Neural cell (in vitro differentiated cells): ENCODE measurements around the gene TASL.

Experiments used
- EP300 ChIP-seq: fragments of 450-650 bp; conservative IDR thresholded peaks from 2 replicates; pipeline ENCODE4 v1.6.1; 2014; ENCODE audit warnings: antibody characterized with exemption, mild to moderate bottlenecking, moderate library complexity; ENCODE audit not compliant: poor library complexity, severe bottlenecking
- EZH2 ChIP-seq: fragments of 200-600, 300-800 bp; shearing (Covaris generic), sonication (generic); IDR thresholded peaks from 2 replicates; pipeline ENCODE4 v1.6.1; 2014; ENCODE audit warnings: antibody characterized with exemption, low read length, borderline replicate concordance, mild to moderate bottlenecking; ENCODE audit not compliant: insufficient read depth, poor library complexity, severe bottlenecking
- MXI1 ChIP-seq: fragments of 450-650 bp; conservative IDR thresholded peaks from 2 replicates; pipeline ENCODE4 v1.6.1; 2014; ENCODE audit warnings: antibody characterized with exemption, mild to moderate bottlenecking; ENCODE audit not compliant: poor library complexity, severe bottlenecking
- POLR2AphosphoS5 ChIP-seq: IDR thresholded peaks from 2 replicates; pipeline ENCODE4 v1.6.1; 2012
- RAD21 ChIP-seq: fragments of 450-650 bp; conservative IDR thresholded peaks from 2 replicates; pipeline ENCODE4 v1.6.1; 2014; ENCODE audit warnings: antibody characterized with exemption, mild to moderate bottlenecking, moderate library complexity
- SMC3 ChIP-seq: fragments of 450-650 bp; conservative IDR thresholded peaks from 2 replicates; pipeline ENCODE4 v1.6.1; 2014; ENCODE audit warnings: antibody characterized with exemption, mild to moderate bottlenecking, moderate library complexity; ENCODE audit not compliant: poor library complexity
- TAF1 ChIP-seq: IDR thresholded peaks from 2 replicates; pipeline ENCODE4 v1.6.1; 2012; ENCODE audit warnings: low read depth
- TF ChIP-seq, protein P1 (sequence below): fragments of 450-650 bp; IDR thresholded peaks from 2 replicates; pipeline ENCODE4 v1.5.1; 2014; ENCODE audit warnings: antibody characterized with exemption, mild to moderate bottlenecking, moderate library complexity; ENCODE audit not compliant: poor library complexity, severe bottlenecking
- TF ChIP-seq, protein P2 (sequence below): IDR thresholded peaks from 2 replicates; pipeline ENCODE4 v1.6.1; 2012; ENCODE audit warnings: borderline replicate concordance

DNA sequence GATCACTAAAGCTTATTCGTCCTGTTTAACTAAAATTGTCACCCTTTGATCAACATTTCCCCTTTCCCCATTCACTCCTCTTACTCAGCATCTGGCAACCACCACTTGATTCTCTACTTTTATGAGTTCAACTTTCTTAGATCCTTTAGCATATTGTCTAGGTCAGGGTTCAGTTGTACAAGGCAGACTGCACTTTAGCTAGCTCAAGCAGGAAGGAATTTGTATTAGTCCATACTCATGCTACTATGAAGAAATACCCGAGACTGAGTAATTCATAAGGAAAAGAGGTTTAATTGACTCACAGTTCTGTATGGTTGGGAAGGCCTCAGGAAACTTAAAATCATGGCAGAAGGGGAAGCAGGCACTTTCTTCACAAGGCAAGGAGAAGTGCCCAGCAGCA is 44.3 kb downstream of the TASL start:
- TF ChIP-seq, protein P1, sequence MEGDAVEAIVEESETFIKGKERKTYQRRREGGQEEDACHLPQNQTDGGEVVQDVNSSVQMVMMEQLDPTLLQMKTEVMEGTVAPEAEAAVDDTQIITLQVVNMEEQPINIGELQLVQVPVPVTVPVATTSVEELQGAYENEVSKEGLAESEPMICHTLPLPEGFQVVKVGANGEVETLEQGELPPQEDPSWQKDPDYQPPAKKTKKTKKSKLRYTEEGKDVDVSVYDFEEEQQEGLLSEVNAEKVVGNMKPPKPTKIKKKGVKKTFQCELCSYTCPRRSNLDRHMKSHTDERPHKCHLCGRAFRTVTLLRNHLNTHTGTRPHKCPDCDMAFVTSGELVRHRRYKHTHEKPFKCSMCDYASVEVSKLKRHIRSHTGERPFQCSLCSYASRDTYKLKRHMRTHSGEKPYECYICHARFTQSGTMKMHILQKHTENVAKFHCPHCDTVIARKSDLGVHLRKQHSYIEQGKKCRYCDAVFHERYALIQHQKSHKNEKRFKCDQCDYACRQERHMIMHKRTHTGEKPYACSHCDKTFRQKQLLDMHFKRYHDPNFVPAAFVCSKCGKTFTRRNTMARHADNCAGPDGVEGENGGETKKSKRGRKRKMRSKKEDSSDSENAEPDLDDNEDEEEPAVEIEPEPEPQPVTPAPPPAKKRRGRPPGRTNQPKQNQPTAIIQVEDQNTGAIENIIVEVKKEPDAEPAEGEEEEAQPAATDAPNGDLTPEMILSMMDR, result no peak
- TF ChIP-seq POLR2AphosphoS5 (no peak), SMC3 (no peak), RAD21 (no peak), EP300 (no peak), TAF1 (no peak), MXI1 (no peak), EZH2 (no peak)
- TF ChIP-seq, protein P2, sequence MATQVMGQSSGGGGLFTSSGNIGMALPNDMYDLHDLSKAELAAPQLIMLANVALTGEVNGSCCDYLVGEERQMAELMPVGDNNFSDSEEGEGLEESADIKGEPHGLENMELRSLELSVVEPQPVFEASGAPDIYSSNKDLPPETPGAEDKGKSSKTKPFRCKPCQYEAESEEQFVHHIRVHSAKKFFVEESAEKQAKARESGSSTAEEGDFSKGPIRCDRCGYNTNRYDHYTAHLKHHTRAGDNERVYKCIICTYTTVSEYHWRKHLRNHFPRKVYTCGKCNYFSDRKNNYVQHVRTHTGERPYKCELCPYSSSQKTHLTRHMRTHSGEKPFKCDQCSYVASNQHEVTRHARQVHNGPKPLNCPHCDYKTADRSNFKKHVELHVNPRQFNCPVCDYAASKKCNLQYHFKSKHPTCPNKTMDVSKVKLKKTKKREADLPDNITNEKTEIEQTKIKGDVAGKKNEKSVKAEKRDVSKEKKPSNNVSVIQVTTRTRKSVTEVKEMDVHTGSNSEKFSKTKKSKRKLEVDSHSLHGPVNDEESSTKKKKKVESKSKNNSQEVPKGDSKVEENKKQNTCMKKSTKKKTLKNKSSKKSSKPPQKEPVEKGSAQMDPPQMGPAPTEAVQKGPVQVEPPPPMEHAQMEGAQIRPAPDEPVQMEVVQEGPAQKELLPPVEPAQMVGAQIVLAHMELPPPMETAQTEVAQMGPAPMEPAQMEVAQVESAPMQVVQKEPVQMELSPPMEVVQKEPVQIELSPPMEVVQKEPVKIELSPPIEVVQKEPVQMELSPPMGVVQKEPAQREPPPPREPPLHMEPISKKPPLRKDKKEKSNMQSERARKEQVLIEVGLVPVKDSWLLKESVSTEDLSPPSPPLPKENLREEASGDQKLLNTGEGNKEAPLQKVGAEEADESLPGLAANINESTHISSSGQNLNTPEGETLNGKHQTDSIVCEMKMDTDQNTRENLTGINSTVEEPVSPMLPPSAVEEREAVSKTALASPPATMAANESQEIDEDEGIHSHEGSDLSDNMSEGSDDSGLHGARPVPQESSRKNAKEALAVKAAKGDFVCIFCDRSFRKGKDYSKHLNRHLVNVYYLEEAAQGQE, result no peak
